Coronary artery (tissue), 2 donors: ENCODE data around the gene SIGMAR1.

Experiments
- DNase-seq: peaks from one replicate; pipeline ENCODE4 v3.0.0-alpha.2; 2017; ENCODE audit warnings: low spot score
- H3K27ac ChIP-seq, 2 donors: fragments of 200-600 bp; sonication (generic); one replicate each; pipeline ENCODE4 v1.5.1; 2016 to 2019
- H3K4me3 ChIP-seq: fragments of 200-600 bp; sonication (generic); 2 replicates; pipeline ENCODE4 v1.5.1; 2016; ENCODE audit warnings: mild to moderate bottlenecking, moderate library complexity
- TF ChIP-seq, protein P1 (sequence below): fragments of 200-600 bp; sonication (generic); IDR thresholded peaks from one replicate; pipeline ENCODE4 v1.5.1; 2019; ENCODE audit warnings: antibody characterized with exemption

Gene SIGMAR1

DNA sequence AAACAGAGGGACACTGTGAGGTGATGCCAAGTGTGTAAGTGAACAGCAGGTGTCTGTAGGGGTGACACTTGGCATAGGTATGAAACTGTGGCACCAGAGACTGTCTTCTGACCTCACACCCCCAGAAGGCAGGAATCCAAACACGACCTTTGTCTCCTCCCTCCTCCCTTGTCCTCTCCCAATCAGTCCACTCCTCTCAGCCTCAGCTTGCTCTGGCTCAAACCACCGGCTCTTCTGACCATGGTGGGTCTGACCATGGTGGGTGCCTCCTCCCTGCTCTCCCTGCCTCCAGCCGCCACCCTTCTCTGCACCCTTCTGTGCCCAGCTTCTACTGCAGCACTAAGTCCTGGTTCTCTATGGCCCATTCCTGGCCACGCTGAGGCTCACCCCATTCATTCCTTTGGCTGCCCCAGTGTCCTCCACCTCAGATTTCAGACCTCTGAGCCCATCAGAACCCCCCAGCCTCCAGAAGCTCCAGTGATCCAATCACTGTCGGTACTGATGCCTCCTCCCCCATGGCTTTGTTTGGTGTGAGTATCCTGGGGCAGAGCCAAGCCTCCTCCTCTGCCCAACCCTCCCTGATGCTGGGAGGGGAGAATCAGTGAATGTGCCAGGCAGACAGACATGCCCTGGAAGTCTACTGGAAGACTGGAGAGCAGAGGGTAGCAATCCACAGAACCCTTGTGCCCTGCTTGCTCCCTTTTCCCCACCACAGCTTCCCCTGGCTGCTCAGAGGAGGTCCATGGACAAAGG lies 7.0 kb downstream of the SIGMAR1 start:
- DNase-seq, result no peak
- Histone ChIP-seq H3K27ac (no peak overlapping the region), H3K4me3 (no peak overlapping the region)
- TF ChIP-seq, protein P1, sequence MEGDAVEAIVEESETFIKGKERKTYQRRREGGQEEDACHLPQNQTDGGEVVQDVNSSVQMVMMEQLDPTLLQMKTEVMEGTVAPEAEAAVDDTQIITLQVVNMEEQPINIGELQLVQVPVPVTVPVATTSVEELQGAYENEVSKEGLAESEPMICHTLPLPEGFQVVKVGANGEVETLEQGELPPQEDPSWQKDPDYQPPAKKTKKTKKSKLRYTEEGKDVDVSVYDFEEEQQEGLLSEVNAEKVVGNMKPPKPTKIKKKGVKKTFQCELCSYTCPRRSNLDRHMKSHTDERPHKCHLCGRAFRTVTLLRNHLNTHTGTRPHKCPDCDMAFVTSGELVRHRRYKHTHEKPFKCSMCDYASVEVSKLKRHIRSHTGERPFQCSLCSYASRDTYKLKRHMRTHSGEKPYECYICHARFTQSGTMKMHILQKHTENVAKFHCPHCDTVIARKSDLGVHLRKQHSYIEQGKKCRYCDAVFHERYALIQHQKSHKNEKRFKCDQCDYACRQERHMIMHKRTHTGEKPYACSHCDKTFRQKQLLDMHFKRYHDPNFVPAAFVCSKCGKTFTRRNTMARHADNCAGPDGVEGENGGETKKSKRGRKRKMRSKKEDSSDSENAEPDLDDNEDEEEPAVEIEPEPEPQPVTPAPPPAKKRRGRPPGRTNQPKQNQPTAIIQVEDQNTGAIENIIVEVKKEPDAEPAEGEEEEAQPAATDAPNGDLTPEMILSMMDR, result no peak

DNA sequence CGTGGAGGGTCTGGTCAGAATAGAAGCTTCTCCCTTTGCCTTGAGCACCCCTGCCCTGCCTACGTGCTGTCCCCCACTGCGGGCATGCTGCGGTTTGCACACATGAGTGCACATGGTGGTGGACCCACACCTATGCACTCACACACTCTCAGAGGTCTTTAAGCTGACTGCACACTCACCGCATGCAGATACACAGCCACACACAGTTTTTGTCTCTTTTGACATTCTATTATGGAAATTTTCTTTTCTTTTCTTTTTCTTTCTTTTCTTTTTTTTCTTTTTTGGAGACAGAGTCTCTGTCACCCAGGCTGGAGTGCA lies 8.1 kb downstream of the SIGMAR1 start:
- peak overlapping the region; percentile 75 for H3K4me3 ChIP-seq
- no peak for DNase-seq
- TF ChIP-seq, protein P1, result no peak
- no peak overlapping the region for H3K27ac ChIP-seq

DNA sequence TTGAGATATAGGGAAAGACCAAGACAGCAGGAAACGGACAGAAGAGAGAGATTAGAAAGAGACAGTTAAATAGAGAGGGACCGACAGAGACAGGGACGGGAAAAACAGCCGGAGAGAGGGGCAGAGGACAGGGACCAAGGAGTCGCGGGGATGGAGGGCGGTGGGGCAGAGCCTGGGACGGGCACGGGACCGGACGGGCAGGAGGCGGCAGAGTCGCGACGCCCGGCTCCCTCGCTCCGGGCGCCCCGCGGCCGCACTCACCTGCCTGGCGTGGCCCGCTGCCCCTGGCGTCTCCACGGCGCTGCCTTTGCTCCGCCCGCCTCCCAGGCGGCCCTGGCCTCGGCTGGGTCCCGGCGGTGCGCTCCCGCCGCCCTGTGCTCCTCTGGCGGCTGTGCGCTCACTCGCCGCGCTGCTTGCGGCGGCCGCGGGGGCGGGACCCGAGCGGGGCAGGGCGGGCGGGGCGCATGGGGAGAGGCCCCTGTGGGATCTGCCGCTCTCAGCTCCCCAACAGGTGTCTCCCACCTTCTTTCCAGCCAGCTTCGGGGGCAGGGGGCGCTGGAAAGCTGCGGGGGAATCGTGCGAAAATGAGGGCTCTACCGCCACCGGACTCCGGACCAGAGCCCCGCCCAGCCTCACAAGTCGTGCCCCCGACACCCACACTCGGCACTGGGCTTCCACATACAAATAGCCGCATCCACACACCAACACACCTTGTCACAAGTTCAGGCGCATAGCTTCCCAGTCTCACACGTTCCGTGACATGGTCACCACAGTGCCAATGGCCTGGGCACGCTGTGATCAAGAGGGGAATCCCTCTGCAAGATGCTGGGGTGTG lies 8.7 kb downstream of the SIGMAR1 start, which contains the start of gene ARID3C:
TSS of gene ARID3C (minus strand) at position 411 of the 835 bp plus-strand sequence. CDS start 1,052 bp downstream, outside the sequence.
- DNase-seq, result no peak
- TF ChIP-seq, protein P1, result no peak
- H3K27ac ChIP-seq, result no peak within 1 kb of the TSS
- peak within 1 kb of the TSS; percentile 75 for H3K4me3 ChIP-seq

DNA sequence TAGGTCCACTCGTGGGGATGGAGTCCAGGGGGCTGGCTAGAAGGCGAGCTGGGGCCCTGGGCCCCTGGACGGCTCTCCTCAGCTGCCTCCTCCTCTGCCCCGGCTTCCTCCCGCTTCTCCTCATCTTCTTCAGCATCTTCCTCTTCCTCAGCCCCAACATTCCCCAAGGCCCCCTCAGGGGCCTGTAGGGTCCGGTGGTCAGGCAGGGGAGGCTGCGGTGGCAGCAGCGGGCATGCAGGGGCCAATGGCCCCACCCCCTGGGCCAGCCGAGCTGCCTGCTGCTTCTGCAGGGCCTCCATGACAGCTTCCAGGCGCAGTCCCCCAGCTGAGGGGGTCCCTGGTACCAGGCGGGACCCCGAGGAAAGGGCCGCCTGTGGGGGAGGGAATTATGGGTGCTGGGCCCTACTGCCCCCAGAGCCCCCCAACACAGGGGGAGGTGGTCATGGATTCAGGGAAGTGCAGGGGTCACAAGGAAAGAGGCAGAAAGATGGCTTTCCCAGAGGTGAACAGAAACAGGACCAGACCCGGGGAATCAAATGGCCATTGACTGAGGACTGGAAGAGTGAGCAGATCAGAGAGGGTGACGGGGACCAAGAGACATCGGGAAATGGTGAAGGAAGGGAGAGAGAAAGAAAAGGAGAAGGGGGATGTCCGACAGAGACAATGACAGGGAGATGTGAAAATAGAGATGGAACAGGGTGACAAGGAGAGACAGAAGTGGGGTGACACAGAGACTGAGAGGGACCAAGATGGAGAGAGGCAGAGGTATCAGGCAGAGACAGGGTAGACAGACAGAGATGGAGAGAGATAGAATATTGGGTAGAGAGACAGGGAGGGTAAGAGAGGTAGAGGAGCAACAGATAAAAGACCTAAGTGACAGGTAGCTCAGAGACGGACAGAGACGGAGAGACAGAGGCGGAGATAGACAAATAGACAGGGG lies 9.6 kb downstream of the SIGMAR1 start:
- peak overlapping the region; percentile 75 for H3K4me3 ChIP-seq
- TF ChIP-seq, protein P1, result no peak

DNA sequence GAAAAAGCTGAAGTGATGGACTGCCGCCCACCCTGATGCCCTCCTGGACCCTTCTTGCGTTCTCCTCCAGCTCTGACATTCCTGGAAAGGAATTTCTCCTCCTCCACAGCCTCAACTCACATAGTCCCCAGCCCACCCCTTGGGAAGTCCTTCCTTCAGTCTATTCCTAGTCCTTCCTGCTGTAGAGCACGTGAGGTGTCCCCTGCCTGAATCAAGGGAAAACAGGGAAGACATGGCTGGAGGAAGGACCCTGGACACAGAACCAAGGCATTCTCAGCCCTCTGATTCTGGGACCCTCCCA lies 12.5 kb downstream of the SIGMAR1 start:
- Histone ChIP-seq H3K27ac (no peak overlapping the region), H3K4me3 (no peak overlapping the region)
- no peak for DNase-seq
- TF ChIP-seq, protein P1, result no peak

More for the DNA sequence above, 9.6 kb downstream of the SIGMAR1 start:
- no peak overlapping the region for H3K27ac ChIP-seq
- DNase-seq, result no peak

DNA sequence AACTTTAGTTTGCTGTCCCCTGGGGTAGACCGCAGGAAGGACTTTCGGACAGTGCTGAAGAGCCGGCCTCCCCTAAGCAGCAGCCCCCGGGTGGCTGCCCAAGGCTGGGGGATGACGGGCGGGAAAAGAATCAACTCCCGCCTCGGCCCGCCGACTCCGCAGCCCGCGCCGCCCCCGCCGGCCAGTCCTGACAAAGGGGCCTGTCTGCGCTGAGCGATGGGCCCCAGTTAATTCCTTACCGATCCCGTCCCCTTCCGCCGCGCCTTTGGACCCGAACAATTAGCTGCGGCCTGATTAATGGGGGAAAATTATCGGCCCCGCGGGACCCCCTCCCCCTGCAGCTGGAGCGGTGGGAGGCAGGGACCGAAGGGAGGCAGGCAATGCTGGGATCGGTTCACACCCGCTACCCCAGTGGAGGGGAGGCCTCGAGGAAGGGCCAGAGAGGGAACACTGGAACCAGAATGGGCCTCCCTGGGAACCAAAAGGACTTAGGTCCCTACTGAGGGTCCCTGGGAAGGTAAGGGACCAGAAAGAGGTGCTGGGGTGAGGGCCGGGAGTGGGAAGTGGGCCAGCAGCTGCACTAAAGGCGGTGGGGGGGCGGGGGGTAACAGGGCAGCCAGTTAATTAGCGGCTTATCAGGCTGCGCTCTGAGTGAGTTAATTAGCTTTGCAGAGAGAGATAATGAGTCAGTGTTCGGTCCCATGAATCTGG lies 13.0 kb downstream of the SIGMAR1 start:
- TF ChIP-seq, protein P1, result no peak
- Histone ChIP-seq H3K4me3 (no peak overlapping the region), H3K27ac (no peak overlapping the region)
- no peak for DNase-seq
